LHCN-M2 (cell line): ENCODE data around the gene MRGPRD. TPM values are rescaled to one million over a fixed set of nuclear protein-coding genes. Genes with fewer than 3 reads are reported as not detected.
"Not testable (repeated sequence)": the region's sequence is repeated elsewhere in the genome, so short reads cannot be mapped to it uniquely, and the experiment has no call there.

Experiments used
- DNase-seq: peaks from one replicate; pipeline ENCODE4 v3.0.0-alpha.2; 2012; ENCODE audit warnings: low read depth
- total RNA-seq: library from RNA; depleted of rRNA; stranded (reverse); fragments of >200 nt; gene quantifications from 2 replicates; pipeline ENCODE4 v1.2.3, GENCODE V29; 2014

Gene MRGPRD
- total RNA-seq, 1 experiment from 2014 or later = not detected

GRCh38 chr11:69005631-69006368 is 25.0 kb upstream of the MRGPRD start:
- no peak for DNase-seq

- DNase-seq = no peak
These were observed 24.4 kb upstream of the MRGPRD start for GRCh38 chr11:69005183-69005630.

GRCh38 chr11:69004411-69005182 is 23.8 kb upstream of the MRGPRD start:
- DNase-seq = no peak

- no peak for DNase-seq
These were observed 23.1 kb upstream of the MRGPRD start for GRCh38 chr11:69003866-69004367.

GRCh38 chr11:69003301-69003865 is 22.6 kb upstream of the MRGPRD start:
- DNase-seq = no peak

- DNase-seq = no peak
These were observed 21.9 kb upstream of the MRGPRD start for GRCh38 chr11:69002570-69003231.

GRCh38 chr11:69002110-69002569 is 21.4 kb upstream of the MRGPRD start:
- DNase-seq = no peak

- DNase-seq = no peak
These were observed 20.7 kb upstream of the MRGPRD start for GRCh38 chr11:69001243-69002081.

- peak; percentile 85 for DNase-seq
These were observed 20.1 kb upstream of the MRGPRD start for GRCh38 chr11:69000831-69001242.

- DNase-seq = no peak
These were observed 19.6 kb upstream of the MRGPRD start for GRCh38 chr11:69000391-69000790.

GRCh38 chr11:68999748-69000355 is 19.1 kb upstream of the MRGPRD start:
- not testable (repeated sequence) for DNase-seq

- no peak for DNase-seq
These were observed 18.4 kb upstream of the MRGPRD start for GRCh38 chr11:68999093-68999747.

- DNase-seq = peak; percentile 22
These were observed 17.7 kb upstream of the MRGPRD start for GRCh38 chr11:68998390-68998911.

GRCh38 chr11:68997995-68998348 is 17.2 kb upstream of the MRGPRD start:
- DNase-seq = no peak

- no peak for DNase-seq
These were observed 16.6 kb upstream of the MRGPRD start for GRCh38 chr11:68997124-68997994.

GRCh38 chr11:68996376-68997123 is 15.8 kb upstream of the MRGPRD start:
- DNase-seq = no peak

GRCh38 chr11:68994894-68995285 is 14.1 kb upstream of the MRGPRD start:
- no peak for DNase-seq
